Glutamatergic neuron (in vitro differentiated cells): ENCODE data around the gene PPP2R2C. TPM values are rescaled to one million over a fixed set of nuclear protein-coding genes. Genes with fewer than 3 reads are reported as not detected.

Experiments used
- DNase-seq: peaks from one replicate; pipeline ENCODE4 v3.0.0; 2022
- H3K27ac Mint-ChIP-seq: one replicate; pipeline ENCODE4 v1.8.0; 2020; ENCODE audit warnings: mild to moderate bottlenecking, mixed read lengths, inconsistent platforms; ENCODE audit not compliant: unreplicated experiment
- H3K27me3 Mint-ChIP-seq: one replicate; pipeline ENCODE4 v1.8.0; 2020; ENCODE audit warnings: mild to moderate bottlenecking, moderate library complexity, mixed read lengths, inconsistent platforms; ENCODE audit not compliant: unreplicated experiment
- H3K36me3 Mint-ChIP-seq: one replicate; pipeline ENCODE4 v1.8.0; 2020; ENCODE audit warnings: mild to moderate bottlenecking, mixed read lengths, inconsistent platforms; ENCODE audit not compliant: unreplicated experiment
- H3K4me1 Mint-ChIP-seq: one replicate; pipeline ENCODE4 v1.8.0; 2020; ENCODE audit warnings: mild to moderate bottlenecking, low read depth, mixed read lengths, inconsistent platforms; ENCODE audit not compliant: unreplicated experiment
- H3K4me3 Mint-ChIP-seq: one replicate; pipeline ENCODE4 v1.8.0; 2020; ENCODE audit warnings: mild to moderate bottlenecking, mixed read lengths, inconsistent platforms; ENCODE audit not compliant: unreplicated experiment
- H3K9me3 Mint-ChIP-seq: one replicate; pipeline ENCODE4 v1.8.0; 2020; ENCODE audit warnings: mild to moderate bottlenecking, moderate library complexity, mixed read lengths, inconsistent platforms; ENCODE audit not compliant: unreplicated experiment
- CTCF ChIP-seq: fragments of 200-600 bp; sonication (generic); IDR thresholded peaks from one replicate; pipeline ENCODE4 v1.5.0; 2021; ENCODE audit not compliant: partially characterized antibody, unreplicated experiment
- total RNA-seq: library from RNA; stranded (reverse); fragmentation: NEBNext Ultra II Directional; extraction: Animal tissue kit (Norgen Biotek cat#: 25700); gene quantifications from one replicate; pipeline ENCODE4 v1.2.1, GENCODE V29; 2021; ENCODE audit not compliant: unreplicated experiment

Gene PPP2R2C
- total RNA-seq, 1 donor from 2014 or later, result 9.4 TPM

GRCh38 chr4:6294705-6295421, 177.6 kb downstream of the PPP2R2C start:
- no peak overlapping the region for H3K27ac Mint-ChIP-seq
- no peak for TF ChIP-seq CTCF

GRCh38 chr4:6293661-6294060, 178.8 kb downstream of the PPP2R2C start:
- TF ChIP-seq CTCF, result no peak
- no peak overlapping the region for H3K27ac Mint-ChIP-seq
- no peak overlapping the region for H3K4me3 Mint-ChIP-seq
- H3K36me3 Mint-ChIP-seq, result no peaks in the 10 kb centered on the region
- H3K9me3 Mint-ChIP-seq, result peaks cover 1% of the 10 kb centered on the region
- no peaks in the 10 kb centered on the region for H3K4me1 Mint-ChIP-seq
- H3K27me3 Mint-ChIP-seq, result no peaks in the 10 kb centered on the region
- DNase-seq, result no peak

More at GRCh38 chr4:6294705-6295421, 177.6 kb downstream of the PPP2R2C start:
- Mint-ChIP-seq H3K4me3 (no peak overlapping the region), H3K27me3 (no peaks in the 10 kb centered on the region), H3K36me3 (no peaks in the 10 kb centered on the region), H3K9me3 (peaks cover 1% of the 10 kb centered on the region), H3K4me1 (no peaks in the 10 kb centered on the region)
- DNase-seq, result no peak

- Mint-ChIP-seq H3K27me3 (peaks cover 1% of the 10 kb centered on the region), H3K9me3 (peaks cover 1% of the 10 kb centered on the region), H3K27ac (no peak overlapping the region), H3K4me3 (no peak overlapping the region), H3K4me1 (no peaks in the 10 kb centered on the region), H3K36me3 (no peaks in the 10 kb centered on the region)
- TF ChIP-seq CTCF, result no peak
- no peak for DNase-seq
These were observed 179.3 kb downstream of the PPP2R2C start for GRCh38 chr4:6293097-6293445.

GRCh38 chr4:6292376-6293096, 179.9 kb downstream of the PPP2R2C start:
- H3K27me3 Mint-ChIP-seq, result peaks cover 2% of the 10 kb centered on the region
- H3K4me1 Mint-ChIP-seq, result no peaks in the 10 kb centered on the region
- DNase-seq, result no peak
- H3K4me3 Mint-ChIP-seq, result no peak overlapping the region
- no peak overlapping the region for H3K27ac Mint-ChIP-seq
- H3K36me3 Mint-ChIP-seq, result no peaks in the 10 kb centered on the region
- no peak for TF ChIP-seq CTCF
- H3K9me3 Mint-ChIP-seq, result peaks cover 1% of the 10 kb centered on the region

- Mint-ChIP-seq H3K9me3 (peaks cover 1% of the 10 kb centered on the region), H3K27ac (no peak overlapping the region)
These were observed 180.6 kb downstream of the PPP2R2C start for GRCh38 chr4:6291784-6292297.

More at GRCh38 chr4:6291784-6292297, 180.6 kb downstream of the PPP2R2C start:
- DNase-seq, result no peak
- Mint-ChIP-seq H3K27me3 (peaks cover 2% of the 10 kb centered on the region), H3K36me3 (no peaks in the 10 kb centered on the region), H3K4me3 (no peak overlapping the region), H3K4me1 (no peaks in the 10 kb centered on the region)
- TF ChIP-seq CTCF, result no peak
